Esophagus (tissue), 2 donors: ENCODE data around the gene SLC25A25. TPM values are rescaled to one million over a fixed set of nuclear protein-coding genes. Genes with fewer than 3 reads are reported as not detected.

ENCODE experiments used
- H3K27ac ChIP-seq, 2 donors: one replicate each; pipeline ENCODE4 v1.5.1; 2013; ENCODE audit warnings: low read depth in 2 of 2, mild to moderate bottlenecking in 2 of 2, inconsistent platforms in 1 of 2, low read length in 1 of 2, moderate library complexity in 1 of 2
- H3K27me3 ChIP-seq, 2 donors: one replicate each; pipeline ENCODE4 v1.6.1; 2013; ENCODE audit warnings: low read length in 2 of 2, control low read depth in 1 of 2, mild to moderate bottlenecking in 1 of 2; ENCODE audit not compliant: insufficient read depth in 2 of 2, control insufficient read depth in 1 of 2
- H3K36me3 ChIP-seq, 2 donors: one replicate each; pipeline ENCODE4 v1.6.1; 2013; ENCODE audit warnings: low read length in 1 of 2; ENCODE audit not compliant: control insufficient read depth in 2 of 2, insufficient read depth in 2 of 2
- H3K4me1 ChIP-seq, 2 donors: one replicate each; pipeline ENCODE4 v1.6.1; 2013; ENCODE audit warnings: low read length in 1 of 2; ENCODE audit not compliant: control insufficient read depth in 2 of 2, insufficient read depth in 2 of 2
- H3K4me3 ChIP-seq, 2 donors: one replicate each; pipeline ENCODE4 v1.5.1; 2013; ENCODE audit warnings: low read length in 2 of 2, mild to moderate bottlenecking in 2 of 2, low read depth in 1 of 2, moderate library complexity in 1 of 2
- H3K9me3 ChIP-seq, 2 donors: one replicate each; pipeline ENCODE4 v1.6.1; 2013; ENCODE audit warnings: mild to moderate bottlenecking in 2 of 2, low read depth in 1 of 2, low read length in 1 of 2, moderate library complexity in 1 of 2; ENCODE audit not compliant: control insufficient read depth in 2 of 2, insufficient read depth in 1 of 2
- WGBS, 2 donors: extraction: QIAGEN DNeasy Blood & Tissue Kit; methylation state at CpG; one replicate each; pipeline ENCODE4 v1.1.7; 2013; 5-methylcytosine and 5-hydroxymethylcytosine counted together
- polyA plus RNA-seq, 2 donors: library from polyadenylated mRNA; stranded (reverse); fragments of 200-250 nt; gene quantifications; one replicate each; pipeline ENCODE4 v1.2.3, GENCODE V29; 2013
- donor health status: healthy with polysubstance abuse.
- donor health status: Bipolar disorder and iron deficiency.

Gene SLC25A25
- polyA plus RNA-seq, 2 donors: 9.6 to 10.0 TPM

DNA sequence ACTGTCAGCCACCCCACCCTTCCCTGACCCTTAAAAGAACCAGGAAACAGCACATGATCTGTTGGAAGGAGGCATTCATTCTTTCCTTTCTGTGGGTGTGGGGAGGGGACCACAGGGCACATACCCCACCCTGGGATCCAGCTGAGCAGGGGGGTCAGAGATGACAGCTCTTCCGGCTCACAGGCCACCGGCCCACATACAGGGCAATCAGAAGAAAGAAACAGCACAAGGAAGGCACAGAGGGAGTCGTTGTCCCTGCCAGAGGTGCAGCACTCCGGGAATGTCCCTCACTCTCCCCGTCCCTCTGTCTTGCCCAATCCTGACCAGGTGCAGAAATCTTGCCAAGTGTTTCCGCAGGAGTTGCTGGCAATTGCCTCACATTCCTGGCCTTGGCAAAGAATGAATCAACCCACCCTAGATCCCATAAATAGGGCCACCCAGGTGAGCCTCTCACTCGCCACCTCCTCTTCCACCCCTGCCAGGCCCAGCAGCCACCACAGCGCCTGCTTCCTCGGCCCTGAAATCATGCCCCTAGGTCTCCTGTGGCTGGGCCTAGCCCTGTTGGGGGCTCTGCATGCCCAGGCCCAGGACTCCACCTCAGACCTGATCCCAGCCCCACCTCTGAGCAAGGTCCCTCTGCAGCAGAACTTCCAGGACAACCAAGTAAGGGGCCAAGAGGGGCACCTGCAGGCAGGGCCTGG, 81.1 kb downstream of the SLC25A25 start, which contains the start of gene LCN2:
Gene LCN2, plus strand, starts transcription at position 453 of the 701 bp plus-strand sequence. Its CDS starts 73 bp downstream, at position 526.
- Histone ChIP-seq H3K27ac (peak within 1 kb of the TSS; percentile 86 to 95), H3K27me3 (no peaks in the 10 kb centered on the region), H3K9me3 (no peaks in the 10 kb centered on the region), H3K36me3 (peaks cover 0 to 4% of the 10 kb centered on the region in 2 donors), H3K4me1 (peaks cover 3 to 43% of the 10 kb centered on the region in 2 donors), H3K4me3 (peak within 1 kb of the TSS; percentile 39 to 45)
- WGBS, 2 donors: 35 to 47% methylated on average over 9 of the region's 9 CpGs

DNA sequence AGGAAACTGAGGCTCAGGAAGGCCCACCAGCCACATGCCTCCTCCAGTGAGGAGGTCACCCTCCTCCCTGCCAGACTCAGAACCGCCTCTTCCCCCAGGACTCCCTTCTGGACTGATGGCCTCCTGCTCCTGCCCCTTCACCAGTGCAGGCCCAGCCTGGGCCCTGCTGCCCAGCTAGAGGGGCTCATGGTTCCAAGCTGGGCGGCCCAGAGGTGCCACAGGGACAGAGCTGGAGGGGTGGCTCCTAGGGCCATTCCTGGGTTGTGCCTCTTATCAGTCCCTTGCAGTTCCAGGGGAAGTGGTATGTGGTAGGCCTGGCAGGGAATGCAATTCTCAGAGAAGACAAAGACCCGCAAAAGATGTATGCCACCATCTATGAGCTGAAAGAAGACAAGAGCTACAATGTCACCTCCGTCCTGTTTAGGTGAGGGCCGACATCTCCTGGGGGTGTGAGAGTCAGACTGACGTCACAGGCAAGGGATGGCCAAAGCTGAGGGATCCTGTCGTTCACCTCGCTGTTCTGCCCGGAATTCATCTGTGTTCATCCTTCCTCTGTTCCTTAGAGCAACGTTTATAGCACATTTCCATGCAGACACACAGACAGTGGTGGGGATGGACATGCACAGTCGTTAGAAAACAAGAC, 82.0 kb downstream of the SLC25A25 start:
- Histone ChIP-seq H3K27ac (peak overlapping the region; percentile 86 to 95), H3K4me3 (peak overlapping the region; percentile 35 to 45)
- WGBS, 2 donors: 62 to 66% methylated on average over 11 of the region's 11 CpGs

DNA sequence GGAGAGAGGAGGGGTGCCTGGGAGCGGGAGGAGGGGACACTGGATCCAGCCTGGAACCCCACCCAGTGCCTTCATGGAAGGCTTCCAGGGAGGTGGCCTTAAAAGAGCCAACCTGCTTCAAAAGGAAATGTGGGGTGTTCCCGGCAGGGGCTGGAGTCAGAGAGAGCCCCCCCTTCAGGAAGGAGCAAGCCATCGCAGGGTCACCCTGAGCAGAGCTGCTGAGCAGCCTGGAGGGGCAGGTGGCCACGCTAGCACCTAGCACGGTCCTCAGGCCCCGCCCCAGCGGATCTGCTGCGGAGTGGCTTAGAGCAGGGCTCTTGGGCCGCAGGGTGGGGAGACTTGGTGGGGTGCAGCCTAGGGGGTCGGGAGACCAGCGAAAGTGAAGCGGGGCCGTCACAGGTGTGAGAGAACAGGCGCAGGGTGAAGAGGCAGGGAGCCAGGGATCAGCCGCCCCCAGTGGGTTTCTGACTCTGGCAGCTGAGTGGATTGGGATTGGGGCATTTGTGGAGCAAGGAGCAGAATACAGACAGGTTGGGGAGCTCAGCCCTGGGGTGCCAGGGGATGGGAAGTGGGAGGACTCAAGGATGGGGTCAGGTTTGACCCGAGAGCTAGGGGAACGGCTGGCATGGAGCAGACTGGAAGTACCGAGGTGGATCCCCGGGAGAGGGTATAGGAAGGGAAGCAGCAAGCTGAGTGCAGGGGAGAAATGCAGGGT, 82.7 kb downstream of the SLC25A25 start:
- Histone ChIP-seq H3K4me3 (peak overlapping the region; percentile 36 to 45), H3K9me3 (no peaks in the 10 kb centered on the region), H3K27me3 (no peaks in the 10 kb centered on the region), H3K36me3 (peaks cover 0 to 4% of the 10 kb centered on the region in 2 donors), H3K27ac (peak overlapping the region; percentile 43 to 95), H3K4me1 (peaks cover 0 to 37% of the 10 kb centered on the region in 2 donors)
- WGBS, 2 donors: 62 to 66% methylated on average over 19 of the region's 19 CpGs

More for the DNA sequence above, 82.0 kb downstream of the SLC25A25 start:
- no peaks in the 10 kb centered on the region for H3K27me3 ChIP-seq
- H3K9me3 ChIP-seq: no peaks in the 10 kb centered on the region
- H3K36me3 ChIP-seq: peaks cover 0 to 4% of the 10 kb centered on the region in 2 donors
- peaks cover 0 to 38% of the 10 kb centered on the region in 2 donors for H3K4me1 ChIP-seq

DNA sequence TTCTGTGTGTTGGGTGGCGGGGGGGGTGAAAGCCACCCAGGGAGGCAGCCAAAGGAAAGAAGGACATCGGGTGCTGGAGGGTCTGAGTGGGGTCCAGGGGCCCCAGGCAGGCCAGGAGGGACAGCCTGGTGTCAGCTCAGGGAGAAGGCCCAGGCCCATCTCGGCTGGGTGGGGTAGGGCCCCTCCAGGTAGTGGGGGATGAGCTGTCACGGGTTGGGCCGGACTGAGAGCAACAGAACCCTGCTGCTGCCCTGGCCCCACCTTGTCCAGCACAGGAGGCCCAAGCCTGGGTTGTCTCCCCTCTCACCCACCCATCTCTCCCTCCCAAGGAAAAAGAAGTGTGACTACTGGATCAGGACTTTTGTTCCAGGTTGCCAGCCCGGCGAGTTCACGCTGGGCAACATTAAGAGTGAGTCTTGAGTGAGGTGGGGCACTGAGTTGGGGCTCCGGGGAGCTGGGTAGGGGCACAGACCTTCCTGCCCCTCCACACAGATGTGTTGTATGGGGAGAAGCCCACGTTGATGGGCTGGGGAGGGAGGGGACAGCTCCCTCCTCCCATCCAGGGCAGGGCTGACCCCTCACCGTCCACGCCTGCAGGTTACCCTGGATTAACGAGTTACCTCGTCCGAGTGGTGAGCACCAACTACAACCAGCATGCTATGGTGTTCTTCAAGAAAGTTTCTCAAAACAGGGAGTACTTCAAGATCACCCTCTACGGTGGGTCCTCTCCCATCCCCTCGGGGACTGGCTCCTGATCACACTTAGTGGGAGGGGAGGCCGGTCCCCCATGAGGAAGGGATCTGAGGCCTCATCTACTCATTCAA, 83.5 kb downstream of the SLC25A25 start:
- Histone ChIP-seq H3K4me1 (peaks cover 0 to 31% of the 10 kb centered on the region in 2 donors), H3K36me3 (peaks cover 0 to 4% of the 10 kb centered on the region in 2 donors), H3K4me3 (peak overlapping the region in 1 of 2 donors; percentile 36), H3K27ac (peak overlapping the region; percentile 6 to 95), H3K27me3 (no peaks in the 10 kb centered on the region), H3K9me3 (no peaks in the 10 kb centered on the region)
- WGBS, 2 donors: 86 to 89% methylated on average over 15 to 18 of the region's 18 CpGs

DNA sequence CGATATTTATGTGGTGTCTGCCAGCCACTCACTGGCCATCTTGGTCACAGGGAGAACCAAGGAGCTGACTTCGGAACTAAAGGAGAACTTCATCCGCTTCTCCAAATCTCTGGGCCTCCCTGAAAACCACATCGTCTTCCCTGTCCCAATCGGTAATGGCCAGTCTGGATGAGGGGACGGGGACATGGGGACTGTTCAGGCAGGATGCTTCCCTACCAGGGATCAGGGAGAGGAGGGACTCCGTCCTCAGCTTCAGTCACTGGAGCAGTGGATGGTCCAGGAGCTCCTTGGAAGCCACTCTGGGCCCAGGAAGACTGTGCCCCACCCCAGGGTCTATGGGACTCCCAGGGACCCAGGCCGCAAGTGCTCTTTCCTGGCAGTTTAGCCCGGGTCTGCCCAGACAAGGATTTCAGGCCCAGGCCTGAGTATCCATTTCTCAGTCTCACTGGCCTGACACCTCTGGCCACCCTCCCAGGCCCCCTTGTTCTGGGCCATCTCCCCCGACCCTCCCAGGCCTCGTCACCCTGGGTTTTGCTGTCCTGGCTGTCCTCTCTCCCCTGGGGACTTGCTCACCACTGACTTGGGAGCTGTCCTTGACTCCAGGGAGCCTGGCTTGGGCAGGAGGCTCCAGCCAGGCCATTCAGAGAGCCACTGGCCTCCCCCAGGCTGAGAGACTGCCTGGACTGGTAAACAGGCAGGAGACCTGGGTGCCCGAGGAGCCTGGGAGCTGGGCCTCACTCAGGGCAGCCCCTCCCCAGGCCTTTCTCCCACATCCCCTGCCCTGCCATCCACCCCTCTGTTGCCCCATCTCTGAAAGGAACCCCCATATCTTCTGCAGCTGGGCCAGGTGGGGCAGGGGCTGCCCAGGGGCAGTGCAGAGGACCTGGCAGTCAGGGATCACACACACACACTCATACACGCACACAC, 84.4 kb downstream of the SLC25A25 start:
- H3K4me1 ChIP-seq: peaks cover 0 to 29% of the 10 kb centered on the region in 2 donors
- no peaks in the 10 kb centered on the region for H3K9me3 ChIP-seq
- H3K27me3 ChIP-seq: no peaks in the 10 kb centered on the region
- WGBS, 2 donors: 92% methylated on average over 13 of the region's 13 CpGs
- no peak overlapping the region for H3K4me3 ChIP-seq
- peaks cover 0 to 4% of the 10 kb centered on the region in 2 donors for H3K36me3 ChIP-seq
- H3K27ac ChIP-seq: peak overlapping the region in 1 of 2 donors; percentile 25

DNA sequence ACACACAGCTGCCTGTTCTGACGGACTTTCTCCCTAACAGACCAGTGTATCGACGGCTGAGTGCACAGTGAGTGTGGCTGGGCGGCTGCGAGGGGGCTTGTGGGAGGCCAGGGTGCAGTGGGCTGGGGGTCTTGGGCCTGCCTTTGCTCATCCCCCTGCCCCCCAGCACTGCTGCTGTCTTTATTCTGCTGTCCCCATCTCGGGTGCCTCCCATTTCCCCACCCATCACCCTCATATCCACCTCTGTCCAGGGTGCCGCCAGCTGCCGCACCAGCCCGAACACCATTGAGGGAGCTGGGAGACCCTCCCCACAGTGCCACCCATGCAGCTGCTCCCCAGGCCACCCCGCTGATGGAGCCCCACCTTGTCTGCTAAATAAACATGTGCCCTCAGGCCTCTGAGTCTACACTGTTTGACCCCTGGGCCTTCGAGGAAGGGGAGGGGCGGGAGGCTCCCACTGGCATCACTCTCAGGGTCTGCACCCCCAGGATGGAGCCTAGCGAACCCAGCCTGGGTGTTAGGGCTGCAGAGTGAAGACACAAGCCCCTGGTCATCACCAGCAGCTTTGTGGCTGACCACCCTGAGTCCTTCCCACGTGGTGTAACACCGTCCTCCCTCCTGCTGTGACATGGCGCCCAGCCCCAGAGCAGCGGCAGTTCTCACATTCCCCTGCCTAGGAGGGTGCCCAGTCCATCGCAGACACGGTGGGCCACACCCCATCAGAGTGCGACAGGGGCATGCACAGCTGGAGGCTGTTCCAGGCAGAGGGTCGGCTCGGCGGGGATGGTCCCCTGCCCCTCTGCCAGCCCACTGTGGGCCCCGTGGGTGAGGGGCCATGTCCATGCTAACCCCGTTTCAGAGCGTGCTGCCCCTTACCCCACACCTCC, 85.3 kb downstream of the SLC25A25 start:
- Histone ChIP-seq H3K4me1 (peaks cover 0 to 27% of the 10 kb centered on the region in 2 donors), H3K9me3 (no peaks in the 10 kb centered on the region), H3K36me3 (peaks cover 0 to 3% of the 10 kb centered on the region in 2 donors), H3K4me3 (no peak overlapping the region), H3K27ac (no peak overlapping the region), H3K27me3 (no peaks in the 10 kb centered on the region)
- 87 to 88% methylated on average over 26 of the region's 26 CpGs for WGBS, 2 donors

DNA sequence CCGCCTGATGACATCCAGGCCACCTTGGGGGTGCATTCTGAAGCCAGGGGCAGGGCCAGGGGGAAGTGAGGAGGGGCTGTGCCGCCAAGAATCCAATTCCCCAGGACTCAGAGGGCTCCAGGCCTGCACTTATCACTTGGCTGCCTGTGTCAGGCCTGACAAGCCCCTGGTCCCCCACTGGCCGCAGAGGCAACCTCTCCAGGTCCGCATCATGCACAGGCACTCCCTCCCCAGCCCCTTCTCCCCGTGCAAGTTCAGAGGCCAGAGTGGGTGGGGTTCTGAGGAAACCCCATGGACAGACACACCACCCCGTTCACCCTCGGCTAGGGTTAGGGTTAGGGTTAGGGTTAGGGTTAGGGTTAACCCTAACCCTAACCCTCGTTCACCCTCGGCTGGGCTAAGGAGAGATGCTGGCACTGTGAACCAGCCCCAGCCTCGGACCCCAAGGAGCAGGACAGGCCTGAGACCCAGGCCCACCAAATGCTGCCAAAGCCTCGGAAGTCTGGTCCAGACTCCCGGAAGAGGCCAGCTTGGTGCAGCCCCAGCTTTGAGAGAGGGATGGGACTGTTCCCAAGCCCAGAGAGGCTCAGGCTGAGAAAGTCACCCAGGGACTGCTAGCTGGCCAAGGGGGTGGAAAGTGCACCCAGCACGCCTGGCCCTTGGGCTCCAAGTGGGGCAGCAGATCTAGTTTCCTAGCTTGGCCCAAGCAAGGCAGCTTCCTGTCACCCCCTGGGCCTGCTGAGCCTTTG, 86.1 kb downstream of the SLC25A25 start:
- no peaks in the 10 kb centered on the region for H3K9me3 ChIP-seq

More for the DNA sequence above, 86.1 kb downstream of the SLC25A25 start:
- no peaks in the 10 kb centered on the region for H3K27me3 ChIP-seq
- H3K4me1 ChIP-seq: peaks cover 0 to 18% of the 10 kb centered on the region in 2 donors
- no peak overlapping the region for H3K4me3 ChIP-seq
- 87 to 90% methylated on average over 13 of the region's 13 CpGs for WGBS, 2 donors
- peaks cover 0 to 2% of the 10 kb centered on the region in 2 donors for H3K36me3 ChIP-seq
- H3K27ac ChIP-seq: peak overlapping the region in 1 of 2 donors; percentile 34
